ENCODE measurements around the gene GFI1.

GFI1 gene

DNA sequence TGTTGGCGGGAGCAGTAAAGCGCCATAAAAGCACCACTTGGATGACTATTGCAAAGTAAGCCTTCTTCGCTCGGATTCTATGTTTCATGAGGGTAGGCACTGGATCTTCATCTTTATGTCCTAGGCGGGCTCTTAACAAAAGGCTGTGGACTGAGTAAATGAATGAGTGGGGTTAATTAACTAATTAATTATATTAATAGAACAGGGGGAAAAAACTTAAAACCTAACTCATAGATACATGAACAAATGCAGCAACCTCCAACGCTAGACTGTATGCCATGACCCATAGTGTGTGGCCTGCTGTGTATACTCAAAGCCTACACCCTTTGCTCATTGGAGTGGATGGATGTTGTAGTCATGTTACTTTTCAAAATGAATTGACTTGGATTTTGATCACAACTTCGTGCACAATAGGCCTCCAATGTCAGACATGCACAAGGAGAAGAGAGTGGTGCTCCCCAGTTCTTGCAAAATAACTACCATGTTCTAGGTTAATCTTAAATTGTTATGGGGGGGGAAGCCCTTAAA lies 417 bp upstream of the GFI1 start:
- DNase-seq = no peak

DNA sequence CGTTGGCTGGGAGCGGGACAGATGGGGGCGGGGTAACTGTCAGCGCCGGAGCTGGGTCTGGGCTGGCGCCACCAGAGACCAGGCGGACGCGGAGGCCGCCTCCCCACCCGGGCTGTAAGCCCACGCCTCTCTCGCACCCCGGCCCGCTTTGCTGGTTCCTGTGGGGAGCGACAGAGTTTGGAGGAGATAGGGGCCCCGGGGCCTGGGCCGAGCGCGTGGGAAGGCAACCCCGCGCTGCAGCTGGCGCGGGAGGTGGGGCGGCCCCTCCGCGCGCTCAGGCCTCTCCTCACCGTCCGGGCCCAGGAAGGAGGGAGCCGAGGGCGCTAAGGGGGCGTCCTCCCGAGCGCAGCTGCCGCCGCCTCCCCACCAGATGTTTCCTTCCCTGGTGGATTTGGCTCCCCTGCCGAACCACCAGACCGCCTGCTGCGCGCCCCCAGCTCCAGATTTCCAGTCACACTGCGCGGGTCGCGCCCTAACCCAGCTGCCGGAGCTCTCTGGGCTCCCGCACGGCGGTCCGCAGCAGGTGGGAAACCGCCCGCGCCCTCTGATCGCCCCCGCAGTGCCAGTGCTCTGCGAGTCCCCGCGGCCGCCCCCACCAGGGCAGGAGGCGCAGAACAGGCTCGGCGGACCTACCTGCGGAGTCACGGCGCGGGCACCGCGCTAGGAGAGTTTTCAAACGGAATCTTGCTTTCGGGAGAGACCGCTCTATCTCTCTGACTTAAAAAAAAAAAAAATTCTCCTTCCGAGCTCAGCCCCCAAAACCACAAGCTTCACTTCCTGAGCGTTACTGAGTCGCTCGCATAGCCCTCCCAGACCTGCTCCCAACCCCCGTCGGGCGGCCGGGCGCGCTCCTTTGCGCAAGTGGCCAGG lies 1.1 kb downstream of the GFI1 start:
- DNase-seq = no peak

DNA sequence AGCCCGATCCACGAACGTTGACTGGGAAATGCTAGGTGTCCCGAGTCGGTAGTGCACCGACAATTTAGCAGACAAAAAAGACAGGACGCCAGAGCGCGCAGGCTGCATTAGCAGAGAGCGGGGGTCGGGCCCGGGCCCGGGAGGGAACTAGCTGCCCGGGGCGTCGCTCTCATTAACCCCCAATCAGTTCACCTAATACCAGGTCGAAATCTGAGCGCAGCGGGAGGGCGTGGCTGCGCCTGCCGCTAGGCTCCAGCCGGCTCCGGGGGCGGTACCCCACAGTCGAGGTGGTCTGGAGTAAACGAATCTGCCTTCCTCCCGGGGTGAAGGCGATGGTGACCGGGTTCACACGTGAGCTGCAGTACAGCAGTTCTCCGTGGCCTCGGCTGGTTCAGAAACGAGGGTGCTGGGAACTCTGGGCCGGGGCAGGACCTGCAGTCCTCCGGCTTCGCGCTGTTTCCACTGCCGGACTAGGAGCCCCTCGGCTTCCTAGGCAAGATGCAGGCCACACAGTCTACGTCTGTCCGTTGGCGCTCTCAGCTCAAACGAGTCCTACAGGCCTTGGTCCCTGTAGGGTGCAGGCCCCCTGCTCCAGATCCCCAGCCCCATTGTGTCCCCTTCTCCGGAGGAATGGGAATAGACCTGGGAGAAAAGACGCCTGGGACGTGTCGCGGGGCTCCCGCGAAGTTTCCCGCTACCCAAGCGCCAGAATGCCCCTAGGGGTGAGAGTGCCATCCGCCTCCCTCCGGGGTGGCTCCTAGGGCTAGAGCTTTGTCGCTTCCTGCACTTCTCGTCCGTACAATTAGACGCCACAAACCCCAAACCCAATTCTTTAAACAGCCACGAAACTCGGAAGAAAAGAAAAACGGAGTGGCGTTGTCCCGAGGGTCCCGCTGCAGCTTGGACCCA lies 2.0 kb downstream of the GFI1 start:
- DNase-seq = no peak

DNA sequence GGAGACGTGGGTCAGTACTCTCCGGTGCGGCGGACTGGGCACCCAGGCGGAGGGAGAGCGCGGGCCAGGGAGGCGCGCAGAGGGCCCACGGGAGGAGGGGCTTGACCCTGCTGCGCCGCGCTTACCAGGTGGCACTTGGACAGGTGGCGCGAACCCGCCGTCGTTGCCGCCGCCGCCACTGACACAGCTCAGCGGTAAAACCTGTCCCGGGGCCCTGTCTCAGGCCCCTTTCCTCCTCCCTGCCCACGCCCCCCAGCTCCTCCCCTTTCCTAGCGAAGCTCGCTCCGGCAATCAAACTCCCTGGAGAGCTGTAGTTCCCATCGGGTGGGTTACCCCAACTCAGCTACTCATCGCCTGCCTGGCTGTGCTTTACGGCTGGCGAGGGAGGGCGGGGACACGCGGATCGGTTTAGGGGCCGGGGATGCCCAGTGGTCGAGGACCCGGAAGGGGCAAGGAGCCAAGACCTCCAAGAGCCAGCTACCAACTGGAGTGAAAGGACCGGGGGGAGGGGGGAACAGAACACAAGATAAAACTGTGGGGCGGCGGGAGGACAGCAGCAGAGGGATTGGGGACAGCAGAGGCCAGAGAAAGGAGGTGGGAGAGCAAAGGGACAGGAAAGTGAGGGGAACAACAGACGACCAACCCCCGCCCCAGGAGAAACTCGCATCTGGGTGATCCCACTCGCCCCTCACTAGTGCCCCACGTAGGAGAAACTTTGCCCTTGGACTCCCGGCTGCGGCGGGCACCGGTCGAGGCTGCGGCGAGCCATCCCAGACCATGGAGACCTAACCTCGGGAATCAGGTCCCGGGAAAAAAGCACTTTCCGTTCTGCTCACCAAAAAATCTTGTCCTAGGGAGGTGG lies 2.9 kb downstream of the GFI1 start:
- no peak for DNase-seq

DNA sequence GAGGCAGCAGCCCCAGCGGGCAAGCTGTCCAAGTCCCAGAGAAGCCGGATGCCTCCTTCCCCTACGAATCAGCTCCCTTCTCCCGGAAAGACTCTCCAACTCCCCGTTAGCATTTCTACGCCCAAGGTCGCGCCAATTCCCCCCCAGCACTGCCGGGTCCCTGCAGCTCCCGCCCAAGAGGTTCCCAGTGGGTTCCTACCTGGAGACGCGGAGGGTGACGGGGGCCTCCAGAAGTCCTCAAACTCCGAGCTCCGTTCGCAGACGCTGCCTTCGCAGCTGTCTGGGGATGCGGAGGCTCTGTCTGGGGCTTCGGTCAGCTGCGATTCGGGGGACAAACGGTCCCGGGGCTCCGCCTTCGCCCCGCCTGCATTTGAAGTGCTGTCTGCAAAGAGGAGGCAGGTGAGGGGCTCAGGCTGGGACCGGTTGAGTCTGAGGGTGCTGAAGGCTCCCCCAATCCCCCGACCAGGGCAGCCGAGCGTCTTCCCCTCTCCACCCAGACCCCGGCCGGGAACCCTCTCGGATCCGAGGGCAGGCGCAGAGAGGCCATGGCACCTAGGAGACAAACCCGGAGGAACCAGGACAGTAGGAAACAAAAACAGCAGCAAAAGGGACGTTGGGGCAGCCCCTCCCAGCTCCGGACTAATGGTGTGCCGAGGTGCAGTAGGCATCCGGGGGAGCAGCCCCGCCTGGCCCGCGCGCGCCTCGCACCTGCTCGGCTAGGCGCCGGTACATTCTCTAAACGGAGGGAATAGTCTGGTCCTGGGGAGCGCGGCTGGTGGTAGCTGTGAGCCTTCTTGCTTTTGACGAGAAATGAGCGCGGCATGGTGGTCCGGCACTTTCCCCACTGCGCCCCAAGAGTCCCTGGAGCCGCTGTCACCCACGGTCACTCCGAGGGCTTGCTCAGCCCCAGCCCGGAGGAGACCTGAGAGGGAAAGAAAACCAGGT lies 3.8 kb downstream of the GFI1 start:
- no peak for DNase-seq

DNA sequence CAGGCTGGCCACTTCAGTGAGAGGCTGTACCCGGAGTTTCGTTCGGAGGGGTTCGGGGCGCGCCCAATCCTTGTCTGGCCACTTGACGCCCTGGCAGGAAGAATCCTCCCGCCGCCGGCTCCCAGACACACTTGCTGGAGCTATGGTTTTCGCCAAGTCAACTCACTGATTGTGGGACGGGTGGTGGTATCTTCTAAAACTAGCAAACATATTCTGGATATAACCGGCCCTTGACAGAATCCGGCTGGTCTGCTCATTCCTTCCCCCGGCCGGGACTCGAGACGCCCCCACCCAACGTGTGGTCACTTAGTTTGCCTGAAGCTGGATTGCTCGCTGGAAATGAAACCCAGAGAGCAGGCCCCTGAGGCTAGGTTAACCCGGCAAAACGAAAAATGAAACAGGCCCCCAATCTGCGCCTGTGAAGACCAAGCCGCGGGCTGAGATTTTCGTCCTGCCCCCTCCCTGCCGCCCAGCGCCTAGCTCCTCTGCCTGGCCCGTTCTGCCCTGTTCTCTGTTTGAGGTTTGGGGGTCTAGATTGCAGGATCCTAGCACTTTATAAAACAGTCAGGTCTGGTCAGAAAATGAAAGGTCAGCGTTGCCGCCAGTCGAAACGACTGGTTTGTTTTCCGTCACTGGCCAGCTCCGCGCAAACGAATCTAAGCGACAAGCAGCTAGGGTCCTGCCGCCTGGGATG lies 4.6 kb downstream of the GFI1 start:
- no peak for DNase-seq

DNA sequence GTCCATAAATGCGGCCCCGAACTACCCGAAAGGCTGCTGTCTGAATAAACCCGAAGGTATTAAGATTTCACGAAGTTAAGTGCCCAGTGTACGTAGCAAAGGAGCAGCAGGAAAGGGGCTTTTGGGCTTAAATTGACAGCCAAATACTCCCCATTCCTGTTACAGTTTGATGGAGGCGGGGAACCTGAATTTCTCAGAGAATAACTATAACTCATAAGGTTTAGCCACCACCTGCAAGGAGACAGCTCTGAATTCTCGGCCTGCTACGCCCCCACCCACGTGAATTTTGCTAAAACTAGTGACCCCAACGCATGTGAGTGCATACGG lies 5.2 kb downstream of the GFI1 start:
- DNase-seq = no peak

DNA sequence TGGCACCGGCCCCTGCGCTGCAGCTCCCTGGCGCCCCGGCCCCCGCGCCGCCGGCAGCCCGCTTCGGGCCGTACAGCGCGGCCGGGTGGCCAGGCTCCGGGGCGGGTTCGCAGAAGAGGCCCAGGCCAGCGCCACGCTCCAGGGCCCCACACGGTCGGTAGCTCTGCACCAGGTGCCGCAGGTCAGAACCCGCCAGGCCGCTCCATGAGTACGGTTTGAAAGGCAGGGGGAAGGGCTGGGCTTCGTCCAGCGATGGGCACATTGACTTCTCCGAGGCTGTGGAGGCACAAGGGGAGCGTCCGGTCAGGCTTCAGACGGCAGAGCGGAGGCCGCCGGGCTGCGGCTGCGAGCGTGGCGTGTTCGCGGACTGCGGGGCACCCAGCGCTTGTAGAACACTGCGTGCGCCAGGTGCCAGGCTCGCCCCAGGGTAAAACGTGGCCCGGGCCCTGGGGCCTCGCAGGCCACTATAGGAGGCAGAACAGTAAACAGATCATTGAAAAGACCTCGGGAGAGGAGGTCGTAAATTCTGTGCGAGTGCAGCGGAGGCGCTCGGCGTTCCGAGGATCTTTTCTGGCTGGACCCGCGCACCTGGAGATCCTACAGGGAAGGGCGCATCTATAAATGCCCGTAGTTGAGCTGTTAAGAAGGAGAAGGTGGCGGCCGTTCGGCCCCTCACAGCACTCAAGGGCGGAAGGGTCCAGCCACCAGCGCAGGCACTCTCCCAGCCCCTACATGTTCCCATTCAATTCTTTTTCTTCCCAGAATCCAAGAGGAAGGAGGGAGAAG lies 5.7 kb downstream of the GFI1 start:
- no peak for DNase-seq

DNA sequence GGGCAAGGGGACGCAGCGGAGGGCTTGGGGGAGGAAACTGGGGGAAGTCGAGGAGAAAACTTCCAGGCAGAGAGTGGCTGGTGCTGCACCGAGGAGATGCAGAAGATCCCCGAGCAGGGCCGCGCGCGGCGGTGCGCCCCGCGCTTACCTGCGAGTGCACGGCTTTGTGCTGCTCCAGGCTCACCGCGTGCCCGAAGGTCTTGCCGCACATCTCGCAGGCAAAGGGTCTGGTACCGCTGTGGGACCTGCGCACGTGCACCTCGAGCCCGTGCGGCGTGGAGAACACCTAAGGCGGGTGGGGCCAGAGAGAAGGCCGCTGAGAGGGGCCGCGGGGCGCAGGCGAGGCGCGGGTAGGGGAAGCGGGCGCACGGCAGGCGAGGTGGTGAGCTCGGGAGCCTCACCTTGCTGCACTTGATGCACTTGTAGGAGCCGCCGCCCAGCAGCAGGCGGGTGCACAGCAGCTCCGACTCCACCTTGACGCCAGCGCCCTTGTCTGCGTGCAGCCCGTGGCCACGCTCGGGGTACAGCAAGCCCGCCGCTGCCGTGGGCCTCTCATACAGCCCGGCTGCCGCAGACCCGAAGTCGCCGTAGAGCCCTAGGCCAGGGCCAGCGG lies 6.4 kb downstream of the GFI1 start:
- DNase-seq = no peak

DNA sequence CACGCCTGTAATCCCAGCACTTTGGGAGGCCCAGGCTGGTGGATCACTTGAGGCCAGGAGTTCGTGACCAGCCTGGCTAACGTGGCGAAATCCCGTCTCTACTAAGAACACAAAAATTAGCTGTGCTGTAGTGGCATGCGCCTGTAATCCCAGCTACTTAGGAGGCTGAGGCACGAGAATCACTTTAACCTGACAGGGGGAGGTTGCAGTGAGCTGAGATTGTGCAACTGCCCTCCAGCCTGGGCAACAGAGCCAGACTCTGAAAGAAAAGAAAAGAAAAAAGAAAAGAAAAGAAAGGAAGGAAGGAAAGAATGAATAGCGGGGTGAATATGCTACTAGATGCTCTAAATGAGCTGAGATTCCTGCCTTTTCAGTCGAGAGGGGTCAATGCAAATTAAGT lies 7.1 kb downstream of the GFI1 start:
- DNase-seq = no peak

DNA sequence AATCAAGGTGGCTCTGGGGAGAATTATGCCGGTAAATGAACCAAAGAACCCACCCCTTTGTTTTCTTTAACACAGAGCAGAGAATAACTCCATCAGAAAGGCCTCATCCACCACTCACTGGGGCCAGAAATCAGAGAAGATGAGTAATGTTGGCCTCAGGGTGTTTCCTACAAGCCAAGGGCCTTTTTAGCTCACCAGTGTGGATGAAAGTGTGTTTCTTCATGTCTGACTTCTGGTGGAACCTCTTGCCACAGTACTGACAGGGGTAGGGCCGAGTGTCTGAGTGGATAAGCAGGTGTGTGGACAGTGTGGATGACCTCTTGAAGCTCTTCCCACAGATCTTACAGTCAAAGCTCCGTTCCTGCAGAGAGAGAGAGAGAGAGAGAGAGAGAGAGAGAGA lies 8.3 kb downstream of the GFI1 start:
- DNase-seq = no peak

DNA sequence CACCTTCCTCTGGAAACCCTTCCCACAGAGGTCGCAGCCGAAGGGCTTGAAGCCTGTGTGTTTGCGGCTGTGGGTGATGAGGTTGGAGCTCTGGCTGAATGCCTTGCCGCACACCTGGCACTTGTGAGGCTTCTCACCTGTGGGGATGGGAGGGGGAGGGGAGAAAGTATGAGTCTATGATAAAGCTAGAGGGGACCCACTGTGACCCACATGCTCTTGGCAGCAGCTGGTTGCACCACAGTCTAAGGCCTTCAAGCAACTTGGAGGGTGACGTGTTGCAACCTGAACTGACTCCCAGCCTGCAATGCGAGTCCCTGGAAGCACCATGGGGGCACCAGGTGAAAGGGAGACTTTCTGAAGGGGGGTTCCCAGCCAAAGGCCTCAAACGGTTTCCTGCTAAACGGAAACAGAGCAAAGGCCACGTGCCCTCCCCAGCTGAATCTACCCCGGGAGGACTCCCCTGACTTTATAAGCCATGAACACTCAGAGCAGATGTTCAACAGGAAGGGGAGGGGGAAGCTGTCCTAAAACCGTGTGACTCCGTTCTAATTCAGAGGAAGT lies 10.6 kb downstream of the GFI1 start:
- no peak for DNase-seq

DNA sequence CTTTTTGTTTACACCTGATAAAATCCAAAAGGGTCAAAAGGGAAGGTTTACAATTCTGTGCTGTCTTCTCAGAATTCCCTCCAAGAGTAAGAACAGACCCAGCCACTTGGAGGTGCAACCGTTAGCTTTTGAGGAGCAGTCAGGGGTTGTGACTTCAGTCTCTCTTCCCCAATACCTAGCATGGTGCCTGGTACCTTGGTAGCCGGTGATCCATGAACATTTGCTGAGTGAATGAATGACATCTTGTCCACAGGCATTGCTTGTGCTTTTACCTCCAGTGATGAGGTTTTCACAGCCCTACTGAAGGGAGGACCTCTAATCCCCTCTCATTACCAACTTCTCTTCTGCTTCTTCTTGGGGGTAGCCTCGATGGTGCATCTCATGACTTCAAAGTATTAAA lies 11.7 kb downstream of the GFI1 start:
- DNase-seq = no peak

DNA sequence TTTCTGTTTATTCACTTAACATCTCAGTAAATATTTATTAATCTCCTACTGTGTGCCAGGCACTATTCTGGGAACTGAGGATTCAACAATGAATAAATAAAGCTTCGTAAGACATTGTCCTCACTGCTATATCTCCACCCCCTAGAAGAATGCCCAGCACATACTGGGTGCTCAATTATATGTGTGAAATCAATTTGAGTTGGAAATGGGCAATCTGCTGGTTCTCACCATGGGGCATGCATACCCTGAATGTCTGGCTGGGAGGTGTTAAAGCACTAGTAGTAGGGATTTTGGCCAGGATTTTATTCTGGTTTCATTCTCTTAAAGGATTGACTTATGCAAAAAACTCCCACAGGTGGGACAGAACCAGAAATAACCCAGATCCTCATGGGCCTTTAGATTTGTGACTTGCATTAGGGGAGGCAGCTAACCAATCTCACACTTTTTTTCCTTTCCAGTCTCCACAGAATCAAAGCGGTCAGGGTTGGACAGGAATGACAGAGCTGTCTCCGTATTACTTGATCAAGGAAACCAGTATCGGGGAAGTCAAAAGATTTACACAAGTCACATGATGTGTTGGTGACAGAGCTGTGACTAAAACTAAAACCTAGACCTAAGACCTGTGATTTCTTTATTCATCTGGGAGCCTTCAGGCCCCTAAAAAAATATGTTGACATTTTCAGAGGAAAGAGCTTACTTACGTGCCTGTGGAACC lies 12.8 kb downstream of the GFI1 start:
- no peak for DNase-seq

DNA sequence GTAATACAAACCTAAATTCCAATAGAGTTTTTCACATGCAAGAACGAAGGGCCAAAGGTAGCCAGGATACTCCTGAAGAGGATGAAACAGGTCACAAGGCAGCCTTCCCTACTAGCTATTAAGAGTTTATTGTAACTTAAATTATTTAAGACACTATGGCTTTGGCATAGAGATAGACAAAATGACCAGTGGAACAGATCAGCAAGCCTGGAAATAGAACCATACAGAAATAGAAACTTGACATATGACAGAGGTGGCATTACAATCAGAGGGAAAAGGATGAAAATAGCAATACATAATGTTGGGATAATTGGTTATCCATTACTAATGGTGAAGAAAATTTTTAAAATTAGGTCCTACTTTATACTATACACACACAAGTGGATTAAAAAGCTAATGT lies 16.5 kb downstream of the GFI1 start:
- no peak for DNase-seq

DNA sequence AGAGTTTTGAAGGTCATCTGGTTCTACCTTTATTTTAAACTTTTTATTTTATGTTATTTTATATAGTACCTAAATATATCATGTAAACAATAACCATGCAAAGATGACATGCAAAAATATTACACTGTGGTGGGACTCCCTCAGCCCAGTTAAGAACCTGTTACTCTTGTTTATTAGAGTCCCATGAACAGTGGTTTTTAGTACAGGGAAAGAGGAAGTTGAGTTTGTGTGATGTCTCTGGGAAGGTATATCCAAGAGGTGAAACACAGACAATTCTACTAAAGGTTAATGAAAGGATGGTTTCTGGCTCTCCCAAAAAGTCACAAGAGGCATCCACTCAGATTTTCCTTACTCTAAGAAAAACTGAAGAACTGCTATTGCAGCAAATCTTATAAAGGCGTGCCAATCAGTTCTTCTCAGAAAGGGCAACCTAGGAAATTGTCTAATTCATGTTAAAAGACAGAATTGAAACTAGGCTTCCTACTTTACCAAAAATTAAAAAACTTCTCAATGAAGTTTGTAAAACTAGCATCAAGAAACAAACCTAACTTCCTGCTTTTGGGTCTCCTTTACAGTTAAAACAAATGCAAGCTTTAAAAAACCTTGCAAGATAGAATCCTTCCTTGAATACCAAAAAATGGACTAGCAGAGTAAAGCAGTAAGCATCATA lies 19.9 kb downstream of the GFI1 start:
- DNase-seq = no peak

DNA sequence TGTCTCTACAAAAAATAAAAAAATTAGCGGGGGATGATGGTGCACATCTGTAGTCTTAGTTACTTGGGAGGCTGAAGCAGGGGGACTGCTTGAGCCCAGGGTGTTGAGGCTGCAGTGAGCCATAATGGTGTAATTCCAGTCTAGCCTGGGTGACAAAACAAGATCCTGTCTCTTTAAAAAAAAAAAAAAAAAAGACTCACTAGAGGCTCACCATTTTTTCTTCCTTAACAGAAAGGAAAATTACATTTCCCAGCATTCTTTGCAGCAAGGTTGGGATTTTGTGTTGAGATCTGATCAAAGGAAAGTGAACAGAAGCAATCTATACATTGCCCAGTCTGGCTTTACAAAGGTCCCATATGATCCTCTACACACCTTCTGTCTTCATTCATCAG lies 21.5 kb downstream of the GFI1 start:
- no peak for DNase-seq

DNA sequence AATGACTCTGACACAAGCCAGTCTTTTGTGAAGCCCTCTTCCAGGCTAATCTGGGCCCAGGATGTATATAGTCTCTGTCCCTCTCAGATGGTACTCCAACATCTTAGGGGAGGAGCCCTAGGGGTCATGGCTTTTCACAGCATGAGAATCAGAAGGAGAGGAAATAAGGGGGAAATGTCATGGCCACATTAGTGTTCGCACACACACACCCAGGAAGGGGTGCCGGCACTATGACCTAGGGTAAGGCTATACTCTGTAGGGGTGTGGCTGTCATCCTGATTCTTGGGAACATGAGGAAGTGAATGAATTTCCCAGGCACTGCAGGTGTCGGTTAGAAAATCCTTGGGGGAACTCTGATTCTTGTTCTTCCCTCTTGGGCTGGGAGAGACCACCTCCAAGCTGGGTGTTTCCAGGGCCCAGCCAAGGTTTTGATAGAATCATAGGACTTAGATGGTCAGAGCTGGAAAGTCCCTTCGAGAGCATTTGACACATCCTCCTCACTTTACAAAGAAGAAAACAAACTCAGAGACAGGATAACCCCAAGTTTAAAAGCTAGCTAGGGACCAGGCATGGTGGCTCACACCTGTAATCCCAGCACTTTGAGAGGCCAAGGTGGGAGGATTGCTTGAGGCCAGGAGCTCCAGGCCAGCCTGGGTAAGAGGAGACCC lies 22.0 kb downstream of the GFI1 start:
- DNase-seq = no peak
